Epithelial cell of proximal tubule (primary cell): ENCODE results near the gene RAP1GAP. TPM values are rescaled to one million over a fixed set of nuclear protein-coding genes. Genes with fewer than 3 reads are reported as not detected.

Experiments
- DNase-seq: peaks from one replicate; pipeline ENCODE4 v3.0.0-alpha.2; 2011; ENCODE audit warnings: low read depth
- H3K4me3 ChIP-seq: 2 replicates; pipeline ENCODE4 v1.5.1; 2011; ENCODE audit warnings: low read depth, mild to moderate bottlenecking, low read length
- CTCF ChIP-seq: conservative IDR thresholded peaks from 2 replicates; pipeline ENCODE4 v1.5.1; 2012; ENCODE audit warnings: low read depth, mild to moderate bottlenecking, low read length
- total RNA-seq: library from RNA; depleted of rRNA; stranded (reverse); fragments of >200 nt; gene quantifications from 2 replicates; pipeline ENCODE4 v1.2.3, GENCODE V29; 2015

RAP1GAP gene
- total RNA-seq, 1 donor from 2014 or later, result 2.4 TPM

- DNase-seq, result no peak
- TF ChIP-seq CTCF, result no peak
- H3K4me3 ChIP-seq, result no peak overlapping the region
These were observed 18.8 kb downstream of the RAP1GAP start for GRCh38 chr1:21650400-21650799.

- no peak for TF ChIP-seq CTCF
- H3K4me3 ChIP-seq, result no peak overlapping the region
- DNase-seq, result no peak
These were observed 19.8 kb downstream of the RAP1GAP start for GRCh38 chr1:21649315-21649714.

- TF ChIP-seq CTCF, result no peak
- no peak for DNase-seq
- no peak overlapping the region for H3K4me3 ChIP-seq
These were observed 20.4 kb downstream of the RAP1GAP start for GRCh38 chr1:21648791-21649190.

- no peak overlapping the region for H3K4me3 ChIP-seq
- TF ChIP-seq CTCF, result no peak
- DNase-seq, result no peak
These were observed 20.8 kb downstream of the RAP1GAP start for GRCh38 chr1:21648352-21648730.

- no peak overlapping the region for H3K4me3 ChIP-seq
- no peak for TF ChIP-seq CTCF
- no peak for DNase-seq
These were observed 21.5 kb downstream of the RAP1GAP start for GRCh38 chr1:21647431-21648351.

- no peak overlapping the region for H3K4me3 ChIP-seq
- no peak for TF ChIP-seq CTCF
- no peak for DNase-seq
These were observed 23.6 kb downstream of the RAP1GAP start for GRCh38 chr1:21645550-21645949.

GRCh38 chr1:21644906-21645305, 24.3 kb downstream of the RAP1GAP start:
- no peak for DNase-seq
- H3K4me3 ChIP-seq, result no peak overlapping the region
- no peak for TF ChIP-seq CTCF
